Measurements from ENCODE around the gene NKD1.

Gene NKD1

GRCh38 chr16:50525262-50525661 is 22.9 kb upstream of the NKD1 start:
- POLR2A ChIA-PET = no interaction called here
- CTCF ChIA-PET = interaction anchor here (2.2 kb wide), 1 partner anchor 8 kb away, joined by 5 read pairs; no protein-coding TSS in a partner anchor
- no peak for TF ChIP-seq CTCF (IDR thresholded peaks at IDR 0.05; ENCODE audit: insufficient read depth, low read length, missing control alignments)
- H3K4me3 ChIP-seq (ENCODE audit: low read depth, low read length) = no peak overlapping the region
- no peak for DNase-seq (ENCODE audit: low read depth, low spot score)

DNA sequence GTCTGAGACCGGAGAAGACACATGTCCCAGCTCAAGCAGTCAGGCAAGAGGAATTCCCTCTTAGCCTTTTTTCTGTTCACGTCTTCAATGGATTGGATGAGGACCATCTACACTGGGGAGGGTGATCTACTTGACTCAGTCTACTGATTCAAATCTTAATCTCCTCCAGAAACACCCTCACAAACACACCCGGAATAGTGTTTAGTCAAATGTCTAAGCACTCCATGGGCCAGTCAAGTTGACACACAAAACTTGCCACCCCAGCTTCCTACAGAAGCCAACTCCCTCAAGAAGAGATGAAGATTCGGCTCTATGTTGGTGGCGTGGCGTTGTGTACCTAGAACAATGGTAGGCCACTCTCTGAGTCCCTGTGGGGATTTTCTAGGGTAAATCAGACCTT is 22.5 kb upstream of the NKD1 start:
- CTCF ChIA-PET = interaction anchor here (2.2 kb wide), 1 partner anchor 9 kb away, joined by 5 read pairs; no protein-coding TSS in a partner anchor
- no peak for DNase-seq (ENCODE audit: low read depth, low spot score)
- POLR2A ChIA-PET = no interaction called here
- no peak overlapping the region for H3K4me3 ChIP-seq (ENCODE audit: low read depth, low read length)
- TF ChIP-seq CTCF (IDR thresholded peaks at IDR 0.05; ENCODE audit: insufficient read depth, low read length, missing control alignments) = no peak

GRCh38 chr16:50526249-50526648 is 21.9 kb upstream of the NKD1 start:
- ChIA-PET CTCF (interaction anchor here (2.2 kb wide), 1 partner anchor 9 kb away, joined by 5 read pairs; no protein-coding TSS in a partner anchor), POLR2A (no interaction called here)
- no peak for TF ChIP-seq CTCF (IDR thresholded peaks at IDR 0.05; ENCODE audit: insufficient read depth, low read length, missing control alignments)
- no peak overlapping the region for H3K4me3 ChIP-seq (ENCODE audit: low read depth, low read length)
- no peak for DNase-seq (ENCODE audit: low read depth, low spot score)

- no peak for DNase-seq (ENCODE audit: low read depth, low spot score)
- no peak overlapping the region for H3K4me3 ChIP-seq (ENCODE audit: low read depth, low read length)
- TF ChIP-seq CTCF (IDR thresholded peaks at IDR 0.05; ENCODE audit: insufficient read depth, low read length, missing control alignments) = no peak
- POLR2A ChIA-PET = no interaction called here
- CTCF ChIA-PET = no interaction called here
Measured at GRCh38 chr16:50526796-50527195, 21.4 kb upstream of the NKD1 start.

DNA sequence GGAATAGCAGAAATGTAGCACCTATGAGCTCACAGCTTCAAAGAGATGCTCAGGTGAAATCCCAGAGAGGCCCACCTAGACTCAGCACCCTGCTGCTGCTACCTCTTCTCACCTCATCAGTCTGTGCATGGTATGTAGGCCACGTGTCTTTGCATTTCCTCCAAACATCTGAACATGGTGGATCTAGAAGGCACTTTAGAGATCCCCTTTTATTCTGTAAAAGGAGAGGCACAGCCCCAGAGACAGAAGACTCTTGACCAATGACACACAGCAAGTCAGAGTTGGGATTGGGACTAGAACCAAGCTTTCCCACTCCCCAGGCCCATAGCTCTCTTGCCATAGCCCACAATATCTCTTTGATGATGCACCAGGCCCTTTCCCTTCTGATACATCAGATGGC is 19.4 kb upstream of the NKD1 start:
- DNase-seq (ENCODE audit: low read depth, low spot score) = no peak
- ChIA-PET POLR2A (no interaction called here), CTCF (no interaction called here)
- H3K4me3 ChIP-seq (ENCODE audit: low read depth, low read length) = no peak overlapping the region
- no peak for TF ChIP-seq CTCF (IDR thresholded peaks at IDR 0.05; ENCODE audit: insufficient read depth, low read length, missing control alignments)

- POLR2A ChIA-PET = no interaction called here
- CTCF ChIA-PET = no interaction called here
Measured at GRCh38 chr16:50529334-50529733, 18.9 kb upstream of the NKD1 start.

More at GRCh38 chr16:50529334-50529733, 18.9 kb upstream of the NKD1 start:
- TF ChIP-seq CTCF (IDR thresholded peaks at IDR 0.05; ENCODE audit: insufficient read depth, low read length, missing control alignments) = no peak
- H3K4me3 ChIP-seq (ENCODE audit: low read depth, low read length) = no peak overlapping the region
- DNase-seq (ENCODE audit: low read depth, low spot score) = no peak
